Endothelial cell (in vitro differentiated cells): ENCODE measurements around the gene RPRD1B. TPM values are rescaled to one million over a fixed set of nuclear protein-coding genes. Genes with fewer than 3 reads are reported as not detected.

Source experiments
- DNase-seq: peaks from one replicate; pipeline ENCODE4 v3.0.0; 2021; ENCODE audit warnings: low spot score
- H3K27ac Mint-ChIP-seq: one replicate; pipeline ENCODE4 v1.8.0; 2021; ENCODE audit warnings: mixed read lengths, inconsistent platforms; ENCODE audit not compliant: unreplicated experiment
- H3K27me3 Mint-ChIP-seq: one replicate; pipeline ENCODE4 v1.8.0; 2021; ENCODE audit warnings: mild to moderate bottlenecking, moderate library complexity, mixed read lengths, inconsistent platforms; ENCODE audit not compliant: unreplicated experiment
- H3K36me3 Mint-ChIP-seq: one replicate; pipeline ENCODE4 v1.8.0; 2021; ENCODE audit warnings: mild to moderate bottlenecking, low read depth, mixed read lengths, inconsistent platforms; ENCODE audit not compliant: unreplicated experiment
- H3K4me1 Mint-ChIP-seq: one replicate; pipeline ENCODE4 v1.8.0; 2021; ENCODE audit warnings: mild to moderate bottlenecking, mixed read lengths, inconsistent platforms; ENCODE audit not compliant: unreplicated experiment
- H3K4me3 Mint-ChIP-seq: one replicate; pipeline ENCODE4 v1.8.0; 2021; ENCODE audit warnings: mild to moderate bottlenecking, mixed read lengths, inconsistent platforms; ENCODE audit not compliant: unreplicated experiment
- H3K9me3 Mint-ChIP-seq: one replicate; pipeline ENCODE4 v1.8.0; 2021; ENCODE audit warnings: mixed read lengths, inconsistent platforms; ENCODE audit not compliant: unreplicated experiment
- total RNA-seq: library from RNA; stranded (reverse); fragmentation: NEBNext Ultra II Directional; extraction: Animal tissue kit (Norgen Biotek cat#: 25700); gene quantifications from one replicate; pipeline ENCODE4 v1.2.1, GENCODE V29; 2021; ENCODE audit not compliant: unreplicated experiment
- TF ChIP-seq, protein P1 (sequence below): fragments of 200-600 bp; sonication (generic); IDR thresholded peaks from one replicate; pipeline ENCODE4 v1.5.0; 2021; ENCODE audit warnings: antibody characterized with exemption; ENCODE audit not compliant: unreplicated experiment

RPRD1B gene
- total RNA-seq, 1 donor from 2014 or later: 24.1 TPM

DNA sequence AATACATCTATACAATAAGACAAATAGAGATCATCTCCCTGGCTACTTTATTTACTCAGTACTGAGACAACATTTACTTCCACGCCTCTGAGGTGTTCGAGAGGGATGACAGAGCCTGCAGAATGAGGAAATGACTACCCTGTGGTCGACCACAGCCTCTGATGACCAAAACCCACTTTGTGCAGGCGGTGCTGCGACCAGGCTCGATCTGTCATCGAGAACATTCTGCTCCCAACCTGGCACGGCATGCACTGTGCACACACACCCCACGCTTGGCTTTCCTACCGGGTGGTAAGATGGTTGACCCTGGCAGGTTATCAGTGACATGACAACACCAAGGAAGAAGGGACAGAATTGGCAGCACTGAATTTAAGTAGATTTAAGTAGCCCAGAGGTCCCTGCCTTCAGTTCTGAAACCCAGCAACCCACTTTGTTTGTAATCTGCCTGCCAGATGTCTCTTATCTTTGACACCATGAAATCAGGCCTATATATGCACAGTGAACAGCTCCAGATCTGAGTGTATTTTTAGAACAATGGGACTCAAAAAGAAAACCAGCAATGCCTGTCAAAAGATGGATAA, 42.9 kb upstream of the RPRD1B start:
- H3K36me3 Mint-ChIP-seq: peaks cover 17% of the 10 kb centered on the region
- TF ChIP-seq, protein P1, sequence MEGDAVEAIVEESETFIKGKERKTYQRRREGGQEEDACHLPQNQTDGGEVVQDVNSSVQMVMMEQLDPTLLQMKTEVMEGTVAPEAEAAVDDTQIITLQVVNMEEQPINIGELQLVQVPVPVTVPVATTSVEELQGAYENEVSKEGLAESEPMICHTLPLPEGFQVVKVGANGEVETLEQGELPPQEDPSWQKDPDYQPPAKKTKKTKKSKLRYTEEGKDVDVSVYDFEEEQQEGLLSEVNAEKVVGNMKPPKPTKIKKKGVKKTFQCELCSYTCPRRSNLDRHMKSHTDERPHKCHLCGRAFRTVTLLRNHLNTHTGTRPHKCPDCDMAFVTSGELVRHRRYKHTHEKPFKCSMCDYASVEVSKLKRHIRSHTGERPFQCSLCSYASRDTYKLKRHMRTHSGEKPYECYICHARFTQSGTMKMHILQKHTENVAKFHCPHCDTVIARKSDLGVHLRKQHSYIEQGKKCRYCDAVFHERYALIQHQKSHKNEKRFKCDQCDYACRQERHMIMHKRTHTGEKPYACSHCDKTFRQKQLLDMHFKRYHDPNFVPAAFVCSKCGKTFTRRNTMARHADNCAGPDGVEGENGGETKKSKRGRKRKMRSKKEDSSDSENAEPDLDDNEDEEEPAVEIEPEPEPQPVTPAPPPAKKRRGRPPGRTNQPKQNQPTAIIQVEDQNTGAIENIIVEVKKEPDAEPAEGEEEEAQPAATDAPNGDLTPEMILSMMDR: no peak
- no peaks in the 10 kb centered on the region for H3K9me3 Mint-ChIP-seq
- H3K4me1 Mint-ChIP-seq: peaks cover 37% of the 10 kb centered on the region
- no peak overlapping the region for H3K4me3 Mint-ChIP-seq
- no peak for DNase-seq
- H3K27ac Mint-ChIP-seq: no peak overlapping the region
- no peaks in the 10 kb centered on the region for H3K27me3 Mint-ChIP-seq

GRCh38 chr20:37991157-37991866, 42.2 kb upstream of the RPRD1B start:
- H3K4me1 Mint-ChIP-seq: peaks cover 37% of the 10 kb centered on the region

GRCh38 chr20:37991908-37992307, 41.6 kb upstream of the RPRD1B start:
- TF ChIP-seq, protein P1: no peak
- H3K27me3 Mint-ChIP-seq: no peaks in the 10 kb centered on the region
- peaks cover 18% of the 10 kb centered on the region for H3K36me3 Mint-ChIP-seq
- H3K4me1 Mint-ChIP-seq: peaks cover 37% of the 10 kb centered on the region
- H3K4me3 Mint-ChIP-seq: no peak overlapping the region
- no peak overlapping the region for H3K27ac Mint-ChIP-seq
- no peak for DNase-seq
- H3K9me3 Mint-ChIP-seq: no peaks in the 10 kb centered on the region

More at GRCh38 chr20:37991157-37991866, 42.2 kb upstream of the RPRD1B start:
- no peak overlapping the region for H3K27ac Mint-ChIP-seq
- no peaks in the 10 kb centered on the region for H3K27me3 Mint-ChIP-seq
- DNase-seq: no peak
- TF ChIP-seq, protein P1: no peak
- H3K9me3 Mint-ChIP-seq: no peaks in the 10 kb centered on the region
- peaks cover 17% of the 10 kb centered on the region for H3K36me3 Mint-ChIP-seq
- H3K4me3 Mint-ChIP-seq: no peak overlapping the region

- Mint-ChIP-seq H3K4me1 (peaks cover 37% of the 10 kb centered on the region), H3K36me3 (peaks cover 22% of the 10 kb centered on the region), H3K9me3 (no peaks in the 10 kb centered on the region), H3K27ac (no peak overlapping the region), H3K4me3 (no peak overlapping the region), H3K27me3 (no peaks in the 10 kb centered on the region)
- no peak for DNase-seq
- TF ChIP-seq, protein P1: peak; percentile 80
Measured at GRCh38 chr20:37992802-37993409, 40.6 kb upstream of the RPRD1B start.

- Mint-ChIP-seq H3K36me3 (peaks cover 20% of the 10 kb centered on the region), H3K9me3 (no peaks in the 10 kb centered on the region), H3K4me3 (no peak overlapping the region), H3K27me3 (peaks cover 1% of the 10 kb centered on the region), H3K27ac (no peak overlapping the region), H3K4me1 (peaks cover 25% of the 10 kb centered on the region)
- TF ChIP-seq, protein P1: no peak
- DNase-seq: no peak
Measured at GRCh38 chr20:37994512-37994911, 39.0 kb upstream of the RPRD1B start.
